HEK293T (cell line): ENCODE measurements around the gene WIZ.

Experiments
- ARNT ChIP-seq: fragments of 450-650 bp; IDR thresholded peaks from 2 replicates; pipeline ENCODE4 v1.6.1; 2017; ENCODE audit warnings: mild to moderate bottlenecking
- BHLHE40 ChIP-seq: fragments of 450-650 bp; IDR thresholded peaks from 2 replicates; pipeline ENCODE4 v1.6.1; 2016; ENCODE audit warnings: mild to moderate bottlenecking, moderate library complexity, borderline replicate concordance
- FOXA1 ChIP-seq: fragments of 450-650 bp; IDR thresholded peaks from 2 replicates; pipeline ENCODE4 v1.6.1; 2016; ENCODE audit warnings: mild to moderate bottlenecking
- FOXK2 ChIP-seq: fragments of 450-650 bp; IDR thresholded peaks from 2 replicates; pipeline ENCODE4 v1.6.1; 2016; ENCODE audit warnings: mild to moderate bottlenecking
- FOXM1 ChIP-seq: fragments of 450-650 bp; IDR thresholded peaks from 2 replicates; pipeline ENCODE4 v1.6.1; 2017; ENCODE audit warnings: mild to moderate bottlenecking, borderline replicate concordance
- ZNF384 ChIP-seq: fragments of 450-650 bp; IDR thresholded peaks from 2 replicates; pipeline ENCODE4 v1.6.1; 2016

DNA sequence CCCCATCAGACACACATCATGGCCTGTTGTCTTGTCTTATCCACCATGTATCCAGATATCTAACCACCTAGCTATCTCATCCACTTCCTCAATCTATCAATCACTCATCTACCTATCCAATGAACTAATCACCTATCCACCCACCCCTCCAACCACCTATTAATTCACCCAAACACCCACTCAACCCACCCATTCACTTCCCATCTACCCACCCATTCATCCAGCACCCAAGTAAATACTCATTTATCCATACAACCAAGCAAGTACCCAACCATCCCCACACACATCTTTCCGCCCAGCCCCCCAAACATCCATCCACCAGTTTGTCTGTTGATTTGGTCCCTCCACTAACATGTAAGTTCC, 753 bp upstream of the WIZ start:
- TF ChIP-seq FOXK2: no peak
- no peak for TF ChIP-seq FOXA1
- TF ChIP-seq FOXM1: no peak
- no peak for TF ChIP-seq ZNF384
- no peak for TF ChIP-seq ARNT
- no peak for TF ChIP-seq BHLHE40
